ENCODE measurements around the gene FAM170B.

Gene FAM170B

DNA sequence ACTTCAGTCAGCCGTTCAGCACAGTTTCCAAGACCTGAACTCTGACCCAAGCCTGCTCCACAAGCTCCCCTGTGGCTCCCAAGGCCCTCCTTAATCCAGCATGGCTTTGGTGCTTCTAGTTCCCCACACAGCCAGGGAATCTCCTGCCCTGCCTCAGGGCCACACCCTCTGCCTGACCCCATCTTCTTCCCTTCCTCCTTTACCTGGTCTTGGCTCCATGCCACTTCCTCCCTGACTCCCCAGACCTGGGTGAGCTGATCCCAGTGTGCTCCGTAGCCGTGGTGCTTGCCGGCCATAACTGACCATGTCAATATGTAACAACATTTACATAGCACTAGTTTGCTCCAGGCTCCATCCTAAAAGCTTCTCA lies 34.3 kb upstream of the FAM170B start:
- Histone ChIP-seq H3K4me3 (ENCODE audit: low read length, poor library complexity, severe bottlenecking) (no peak overlapping the region), H2AFZ (ENCODE audit: low read length) (no peak overlapping the region), H3K9ac (ENCODE audit: low read depth, low read length, poor library complexity, severe bottlenecking) (no peak overlapping the region), H3K9me3 (ENCODE audit: insufficient read depth, low read depth, low read length) (no peaks in the 10 kb centered on the region), H3K27me3 (ENCODE audit: insufficient read depth, low read length, poor library complexity, severe bottlenecking) (no peaks in the 10 kb centered on the region), H3K4me1 (ENCODE audit: insufficient read depth, low read length, poor library complexity, severe bottlenecking) (no peaks in the 10 kb centered on the region), H3F3A (ENCODE audit: low read depth) (no peaks in the 10 kb centered on the region), H3K36me3 (ENCODE audit: insufficient read depth, low read length) (no peaks in the 10 kb centered on the region), H4K20me1 (ENCODE audit: insufficient read depth, low read length, poor library complexity, severe bottlenecking) (no peaks in the 10 kb centered on the region), H3K4me2 (ENCODE audit: low read depth, low read length, poor library complexity, severe bottlenecking) (no peak overlapping the region), H3K9me2 (replicated peaks; ENCODE audit: low read depth, low read length) (no peaks in the 10 kb centered on the region), H3K79me2 (ENCODE audit: insufficient read depth, low read length) (no peaks in the 10 kb centered on the region)
- TF ChIP-seq, protein P1, sequence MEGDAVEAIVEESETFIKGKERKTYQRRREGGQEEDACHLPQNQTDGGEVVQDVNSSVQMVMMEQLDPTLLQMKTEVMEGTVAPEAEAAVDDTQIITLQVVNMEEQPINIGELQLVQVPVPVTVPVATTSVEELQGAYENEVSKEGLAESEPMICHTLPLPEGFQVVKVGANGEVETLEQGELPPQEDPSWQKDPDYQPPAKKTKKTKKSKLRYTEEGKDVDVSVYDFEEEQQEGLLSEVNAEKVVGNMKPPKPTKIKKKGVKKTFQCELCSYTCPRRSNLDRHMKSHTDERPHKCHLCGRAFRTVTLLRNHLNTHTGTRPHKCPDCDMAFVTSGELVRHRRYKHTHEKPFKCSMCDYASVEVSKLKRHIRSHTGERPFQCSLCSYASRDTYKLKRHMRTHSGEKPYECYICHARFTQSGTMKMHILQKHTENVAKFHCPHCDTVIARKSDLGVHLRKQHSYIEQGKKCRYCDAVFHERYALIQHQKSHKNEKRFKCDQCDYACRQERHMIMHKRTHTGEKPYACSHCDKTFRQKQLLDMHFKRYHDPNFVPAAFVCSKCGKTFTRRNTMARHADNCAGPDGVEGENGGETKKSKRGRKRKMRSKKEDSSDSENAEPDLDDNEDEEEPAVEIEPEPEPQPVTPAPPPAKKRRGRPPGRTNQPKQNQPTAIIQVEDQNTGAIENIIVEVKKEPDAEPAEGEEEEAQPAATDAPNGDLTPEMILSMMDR (conservative IDR thresholded peaks at IDR 0.05; ENCODE audit: low read length), result no peak
- no peak for TF ChIP-seq EZH2phosphoT487 (IDR thresholded peaks at IDR 0.05; ENCODE audit: borderline replicate concordance)

DNA sequence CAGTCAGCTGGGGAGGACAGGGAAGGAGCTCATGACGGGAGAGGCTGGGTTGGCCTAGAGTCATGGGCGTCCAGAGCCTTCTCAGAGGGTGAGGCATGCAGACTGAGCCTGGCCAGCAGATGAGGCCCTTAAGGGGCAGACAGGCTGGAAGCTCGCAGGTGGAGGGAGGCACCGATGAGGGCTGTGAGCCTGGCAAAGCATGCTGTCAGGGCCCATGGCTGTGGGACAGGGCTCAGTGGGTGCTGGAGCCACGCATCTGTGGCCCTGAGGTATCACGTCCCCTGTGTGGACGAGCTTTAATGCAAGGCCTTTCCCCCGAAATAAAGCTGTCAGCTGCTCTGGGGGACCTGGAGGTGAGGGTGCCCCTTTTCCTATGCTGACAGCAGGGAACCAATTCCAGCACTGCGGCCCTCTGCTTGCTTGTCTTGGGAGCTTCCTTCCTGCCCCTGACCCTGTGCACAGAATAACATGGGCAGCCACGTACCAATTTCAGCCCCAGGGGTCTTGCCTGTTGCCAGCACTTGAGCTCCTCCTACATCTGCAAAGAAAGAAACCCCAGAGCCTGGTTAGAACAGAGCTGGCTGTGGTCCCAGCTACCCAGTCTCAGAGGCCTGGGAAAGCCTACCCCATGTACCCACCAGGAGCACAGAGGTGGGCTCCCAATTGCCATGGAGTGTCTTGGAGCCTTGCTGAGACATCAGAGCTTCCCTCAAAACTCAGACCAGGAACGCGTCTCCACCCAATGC lies 33.8 kb upstream of the FAM170B start:
- no peak for TF ChIP-seq EZH2phosphoT487 (IDR thresholded peaks at IDR 0.05; ENCODE audit: borderline replicate concordance)
- TF ChIP-seq, protein P1 (conservative IDR thresholded peaks at IDR 0.05; ENCODE audit: low read length), result no peak

DNA sequence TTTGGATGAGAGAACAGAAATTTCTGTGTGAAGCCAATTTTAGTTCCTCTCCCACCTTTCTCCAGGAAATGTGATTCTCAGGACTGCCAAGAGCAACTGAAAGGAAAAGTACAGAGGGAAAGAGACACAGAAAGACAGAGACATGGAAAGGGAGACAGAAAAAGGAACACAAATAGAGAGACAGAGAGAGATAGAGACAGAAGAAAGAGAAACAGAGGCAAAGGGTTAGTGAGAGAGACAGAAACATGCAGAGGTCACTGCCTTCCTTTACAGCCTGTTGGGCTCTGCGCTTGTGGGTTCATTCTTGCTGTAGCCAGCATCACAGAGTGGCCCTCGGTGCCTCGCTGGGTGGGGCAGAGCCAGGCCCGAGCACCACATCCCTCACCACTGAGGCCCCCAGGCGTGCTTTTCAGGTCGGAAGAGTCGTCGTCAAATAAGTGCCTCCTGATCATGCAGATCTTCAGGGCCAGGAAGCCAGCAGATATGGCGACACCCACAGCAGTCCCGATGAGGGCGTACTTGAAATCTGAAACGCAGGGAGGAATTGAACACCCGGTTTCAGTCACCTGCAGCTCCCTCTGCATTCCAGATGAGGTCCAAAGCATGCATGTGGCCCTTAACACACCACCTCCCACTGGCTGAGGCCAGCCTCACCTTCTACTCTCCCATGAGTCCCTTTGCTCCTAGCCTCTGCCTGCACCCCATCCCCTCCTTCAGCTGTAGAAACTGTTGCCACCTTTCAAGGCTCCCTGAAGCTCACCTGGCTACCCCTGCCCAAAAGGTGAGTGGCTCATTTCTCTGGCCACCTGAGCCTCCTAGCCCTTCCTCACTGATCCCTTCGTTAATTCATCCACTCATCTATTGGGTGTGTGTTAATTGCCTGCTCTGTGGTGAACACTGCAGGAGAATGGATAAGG lies 32.9 kb upstream of the FAM170B start:
- H3K9me3 ChIP-seq (ENCODE audit: insufficient read depth, low read depth, low read length), result no peaks in the 10 kb centered on the region

More for the DNA sequence above, 33.8 kb upstream of the FAM170B start:
- Histone ChIP-seq H4K20me1 (ENCODE audit: insufficient read depth, low read length, poor library complexity, severe bottlenecking) (no peaks in the 10 kb centered on the region), H3K4me2 (ENCODE audit: low read depth, low read length, poor library complexity, severe bottlenecking) (no peak overlapping the region), H2AFZ (ENCODE audit: low read length) (no peak overlapping the region), H3K4me1 (ENCODE audit: insufficient read depth, low read length, poor library complexity, severe bottlenecking) (no peaks in the 10 kb centered on the region), H3K27me3 (ENCODE audit: insufficient read depth, low read length, poor library complexity, severe bottlenecking) (no peaks in the 10 kb centered on the region), H3K79me2 (ENCODE audit: insufficient read depth, low read length) (no peaks in the 10 kb centered on the region), H3K4me3 (ENCODE audit: low read length, poor library complexity, severe bottlenecking) (no peak overlapping the region), H3F3A (ENCODE audit: low read depth) (no peaks in the 10 kb centered on the region), H3K36me3 (ENCODE audit: insufficient read depth, low read length) (no peaks in the 10 kb centered on the region), H3K9ac (ENCODE audit: low read depth, low read length, poor library complexity, severe bottlenecking) (no peak overlapping the region), H3K9me3 (ENCODE audit: insufficient read depth, low read depth, low read length) (no peaks in the 10 kb centered on the region), H3K9me2 (replicated peaks; ENCODE audit: low read depth, low read length) (no peaks in the 10 kb centered on the region)

More for the DNA sequence above, 32.9 kb upstream of the FAM170B start:
- TF ChIP-seq EZH2phosphoT487 (IDR thresholded peaks at IDR 0.05; ENCODE audit: borderline replicate concordance), result no peak
- TF ChIP-seq, protein P1 (conservative IDR thresholded peaks at IDR 0.05; ENCODE audit: low read length), result no peak
- Histone ChIP-seq H3K27me3 (ENCODE audit: insufficient read depth, low read length, poor library complexity, severe bottlenecking) (no peaks in the 10 kb centered on the region), H3K79me2 (ENCODE audit: insufficient read depth, low read length) (no peaks in the 10 kb centered on the region), H3K36me3 (ENCODE audit: insufficient read depth, low read length) (no peaks in the 10 kb centered on the region), H4K20me1 (ENCODE audit: insufficient read depth, low read length, poor library complexity, severe bottlenecking) (no peaks in the 10 kb centered on the region), H3K4me3 (ENCODE audit: low read length, poor library complexity, severe bottlenecking) (no peak overlapping the region), H2AFZ (ENCODE audit: low read length) (no peak overlapping the region), H3K9me2 (replicated peaks; ENCODE audit: low read depth, low read length) (no peaks in the 10 kb centered on the region), H3F3A (ENCODE audit: low read depth) (no peaks in the 10 kb centered on the region), H3K4me1 (ENCODE audit: insufficient read depth, low read length, poor library complexity, severe bottlenecking) (no peaks in the 10 kb centered on the region), H3K9ac (ENCODE audit: low read depth, low read length, poor library complexity, severe bottlenecking) (no peak overlapping the region), H3K4me2 (ENCODE audit: low read depth, low read length, poor library complexity, severe bottlenecking) (no peak overlapping the region)

Data from Loucy (cell line).